ENCODE measurements around the gene RBM44.
"Not testable (repeated sequence)": the region's sequence is repeated elsewhere in the genome, so short reads cannot be mapped to it uniquely, and the experiment has no call there.

The RBM44 gene

DNA sequence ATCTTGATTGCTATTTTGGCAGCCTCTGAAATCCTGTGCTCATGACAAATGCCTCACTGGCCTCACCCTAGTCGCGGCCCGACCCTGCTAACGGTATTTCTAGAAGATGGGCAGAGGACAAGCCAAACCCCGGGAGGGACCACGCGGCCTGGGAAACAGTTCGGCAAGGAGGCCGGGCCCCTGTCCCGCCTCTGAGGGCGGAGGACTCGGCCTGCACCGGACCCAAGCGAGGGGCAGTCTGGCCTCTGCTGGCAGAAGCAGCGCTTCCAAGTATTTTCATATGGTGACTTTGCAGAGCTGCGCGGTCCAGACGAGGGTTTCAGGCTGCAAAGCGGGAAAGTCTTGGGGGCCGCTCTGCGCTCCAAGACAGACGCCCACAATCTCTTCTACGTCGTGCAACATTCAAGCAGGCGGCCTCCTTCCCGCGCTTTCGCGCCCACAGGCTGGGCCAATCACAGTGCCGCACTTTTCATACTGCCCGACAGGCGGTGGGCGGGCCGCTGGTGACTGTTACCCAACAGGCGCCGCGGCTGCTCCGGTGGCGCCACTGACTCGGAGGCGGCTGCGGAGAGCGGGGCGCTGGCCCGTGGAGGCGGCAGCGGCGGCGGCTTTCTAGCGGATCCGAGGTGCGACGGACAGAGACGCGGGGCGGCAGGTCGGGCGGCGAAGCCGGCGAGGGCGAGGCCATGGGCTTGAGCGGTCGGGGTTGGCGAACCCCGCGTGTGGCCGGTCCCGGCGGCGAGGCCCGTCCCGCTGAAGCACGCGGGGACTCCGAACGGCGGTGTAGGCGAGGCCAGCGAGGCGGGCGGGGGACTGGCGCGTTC is at the start of gene RBM44:
TSS of gene RBM44 (plus strand) at position 544 of the 824 bp plus-strand sequence. CDS start 14,831 bp downstream, outside the sequence.
- no peak for TF ChIP-seq CTCF (IDR thresholded peaks at IDR 0.05; ENCODE audit: low read depth, low read length, missing control alignments)
- no peak within 1 kb of the TSS for H3K4me3 ChIP-seq (replicated peaks; ENCODE audit: low read depth, low read length)
- DNase-seq (ENCODE audit: extremely low read depth, low read depth) = no peak

DNA sequence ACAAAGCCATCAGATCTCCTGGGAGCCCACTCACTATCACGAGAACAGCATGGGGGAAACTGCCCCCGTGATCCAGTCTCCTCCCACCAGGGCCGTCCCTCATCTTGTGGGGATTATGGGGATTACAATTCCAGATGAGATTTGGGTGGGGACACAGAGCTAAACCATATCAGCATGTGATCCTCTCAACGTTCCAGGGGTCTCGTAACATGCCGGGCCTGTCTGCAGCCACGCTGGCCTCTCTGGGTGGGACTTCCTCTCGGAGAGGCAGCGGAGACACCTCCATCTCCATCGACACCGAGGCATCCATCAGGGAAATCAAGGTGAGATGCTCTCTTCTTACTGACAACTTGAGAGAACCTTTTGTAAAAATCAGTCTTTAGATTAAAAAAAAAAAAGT is 49.6 kb upstream of the RBM44 start:
- DNase-seq (ENCODE audit: extremely low read depth, low read depth) = no peak
- TF ChIP-seq CTCF (IDR thresholded peaks at IDR 0.05; ENCODE audit: low read depth, low read length, missing control alignments) = no peak
- H3K4me3 ChIP-seq (replicated peaks; ENCODE audit: low read depth, low read length) = no peak overlapping the region

- H3K4me3 ChIP-seq (replicated peaks; ENCODE audit: low read depth, low read length) = no peak overlapping the region
Measured at GRCh38 chr2:237749961-237750360, 48.6 kb upstream of the RBM44 start.

DNA sequence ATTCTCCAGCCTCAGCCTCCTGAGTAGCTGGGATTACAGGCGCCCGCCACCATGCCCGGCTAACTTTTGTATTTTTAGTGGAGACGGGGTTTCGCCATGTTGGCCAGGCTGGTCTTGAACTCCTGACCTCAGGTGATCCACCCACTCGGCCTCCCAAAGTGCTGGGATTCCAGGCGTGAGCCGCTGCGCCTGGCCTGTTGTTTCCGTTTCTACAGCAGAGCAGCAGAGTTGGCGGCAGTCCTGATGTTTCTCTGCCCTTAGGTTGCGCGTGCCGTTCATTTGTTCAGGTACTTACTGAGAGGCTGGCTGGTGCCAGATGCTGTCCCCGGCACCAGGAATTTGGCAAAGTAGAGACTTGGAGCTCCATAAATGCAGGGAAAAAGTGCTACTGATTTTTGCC is 48.1 kb upstream of the RBM44 start:
- DNase-seq (ENCODE audit: extremely low read depth, low read depth); H3K4me3 ChIP-seq (replicated peaks; ENCODE audit: low read depth, low read length): not testable (repeated sequence)

More at GRCh38 chr2:237749961-237750360, 48.6 kb upstream of the RBM44 start:
- no peak for TF ChIP-seq CTCF (IDR thresholded peaks at IDR 0.05; ENCODE audit: low read depth, low read length, missing control alignments)
- no peak for DNase-seq (ENCODE audit: extremely low read depth, low read depth)

DNA sequence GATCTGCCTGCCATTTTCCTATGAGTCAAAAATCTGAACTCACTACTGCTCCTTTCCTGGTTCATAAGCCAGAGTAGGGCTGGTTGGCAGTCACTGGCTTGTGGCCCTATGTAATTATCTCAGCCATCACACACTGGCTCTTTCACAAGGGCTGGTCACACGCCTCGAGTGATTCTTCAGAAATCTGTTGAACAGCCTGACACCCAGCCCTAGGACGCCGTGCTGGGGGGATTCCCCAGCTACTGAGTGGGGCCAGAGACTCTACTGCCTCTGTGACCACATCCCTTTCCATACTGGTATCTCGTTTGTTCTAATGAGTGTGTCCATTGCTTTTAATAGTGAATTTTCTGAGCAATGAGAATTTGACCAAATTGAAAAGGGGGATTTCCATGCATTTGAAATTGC is 45.8 kb upstream of the RBM44 start:
- DNase-seq (ENCODE audit: extremely low read depth, low read depth) = no peak
- H3K4me3 ChIP-seq (replicated peaks; ENCODE audit: low read depth, low read length) = no peak overlapping the region
- no peak for TF ChIP-seq CTCF (IDR thresholded peaks at IDR 0.05; ENCODE audit: low read depth, low read length, missing control alignments)

GRCh38 chr2:237754182-237754581 is 44.4 kb upstream of the RBM44 start:
- no peak for TF ChIP-seq CTCF (IDR thresholded peaks at IDR 0.05; ENCODE audit: low read depth, low read length, missing control alignments)

DNA sequence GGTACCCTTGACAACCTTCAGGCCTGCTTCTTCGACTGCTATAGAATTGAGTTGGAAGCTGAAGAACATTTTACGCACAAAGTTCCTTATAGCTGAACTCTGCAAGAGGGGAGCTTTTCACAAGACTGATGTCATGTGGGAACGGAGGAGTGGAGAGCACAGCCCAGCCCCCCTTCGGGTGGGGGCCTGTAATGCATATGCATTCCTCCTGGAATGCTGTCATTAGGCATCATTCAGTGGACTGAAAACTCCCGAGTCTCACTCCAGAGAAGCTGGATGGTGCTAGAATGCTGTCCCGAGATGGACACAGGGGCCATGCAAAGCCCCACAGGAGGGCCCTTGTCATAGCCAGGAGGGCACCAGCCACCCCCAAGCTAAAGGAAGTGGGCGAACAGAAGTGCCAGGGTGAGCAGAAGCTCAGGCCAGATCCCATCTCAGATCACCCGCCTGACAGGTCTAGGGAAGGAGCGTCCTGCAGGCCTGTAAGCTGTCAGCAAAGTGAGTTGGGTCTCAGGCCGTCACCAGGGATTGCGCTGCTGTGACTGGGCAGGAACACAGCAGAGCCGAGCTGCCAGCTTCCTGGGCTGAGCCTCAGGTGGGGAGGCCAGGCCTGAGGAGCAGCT is 43.8 kb upstream of the RBM44 start:
- H3K4me3 ChIP-seq (replicated peaks; ENCODE audit: low read depth, low read length) = no peak overlapping the region
- no peak for TF ChIP-seq CTCF (IDR thresholded peaks at IDR 0.05; ENCODE audit: low read depth, low read length, missing control alignments)
- no peak for DNase-seq (ENCODE audit: extremely low read depth, low read depth)

More at GRCh38 chr2:237754182-237754581, 44.4 kb upstream of the RBM44 start:
- no peak overlapping the region for H3K4me3 ChIP-seq (replicated peaks; ENCODE audit: low read depth, low read length)
- no peak for DNase-seq (ENCODE audit: extremely low read depth, low read depth)
